Mononuclear cell (primary cell): ENCODE results near the gene KIF12. TPM values are rescaled to one million over a fixed set of nuclear protein-coding genes. Genes with fewer than 3 reads are reported as not detected.
"Not testable (repeated sequence)": the region's sequence is repeated elsewhere in the genome, so short reads cannot be mapped to it uniquely, and the experiment has no call there.

ENCODE experiments used
- H3K27me3 ChIP-seq: 2 replicates; pipeline ENCODE4 v1.6.0; 2011; ENCODE audit warnings: low read length, control low read depth; ENCODE audit not compliant: insufficient read depth
- H3K4me1 ChIP-seq: 2 replicates; pipeline ENCODE4 v1.5.1; 2011; ENCODE audit warnings: mild to moderate bottlenecking, low read length, control low read depth; ENCODE audit not compliant: insufficient read depth
- H3K4me3 ChIP-seq: 2 replicates; pipeline ENCODE4 v1.5.1; 2011; ENCODE audit warnings: mild to moderate bottlenecking, low read length, moderate library complexity
- H3K9me3 ChIP-seq: 2 replicates; pipeline ENCODE4 v1.5.1; 2011; ENCODE audit warnings: low read depth, mild to moderate bottlenecking, control low read depth, low read length
- total RNA-seq: library from RNA; depleted of rRNA; stranded (reverse); fragments of >200 nt; gene quantifications from one replicate; pipeline ENCODE4 v1.2.3, GENCODE V29; 2012

Gene KIF12
- total RNA-seq, 1 donor, result not detected

GRCh38 chr9:114086009-114086408, 13.1 kb downstream of the KIF12 start:
- Histone ChIP-seq H3K4me3 (no peak overlapping the region), H3K9me3 (no peaks in the 10 kb centered on the region), H3K27me3 (no peaks in the 10 kb centered on the region), H3K4me1 (no peaks in the 10 kb centered on the region)

GRCh38 chr9:114085387-114085789, 13.7 kb downstream of the KIF12 start:
- no peaks in the 10 kb centered on the region for H3K27me3 ChIP-seq
- H3K9me3 ChIP-seq, result no peaks in the 10 kb centered on the region
- H3K4me1 ChIP-seq, result no peaks in the 10 kb centered on the region
- H3K4me3 ChIP-seq, result no peak overlapping the region

GRCh38 chr9:114084282-114085073, 14.6 kb downstream of the KIF12 start:
- Histone ChIP-seq H3K4me1 (no peaks in the 10 kb centered on the region), H3K27me3 (no peaks in the 10 kb centered on the region), H3K9me3 (no peaks in the 10 kb centered on the region), H3K4me3 (no peak overlapping the region)

DNA sequence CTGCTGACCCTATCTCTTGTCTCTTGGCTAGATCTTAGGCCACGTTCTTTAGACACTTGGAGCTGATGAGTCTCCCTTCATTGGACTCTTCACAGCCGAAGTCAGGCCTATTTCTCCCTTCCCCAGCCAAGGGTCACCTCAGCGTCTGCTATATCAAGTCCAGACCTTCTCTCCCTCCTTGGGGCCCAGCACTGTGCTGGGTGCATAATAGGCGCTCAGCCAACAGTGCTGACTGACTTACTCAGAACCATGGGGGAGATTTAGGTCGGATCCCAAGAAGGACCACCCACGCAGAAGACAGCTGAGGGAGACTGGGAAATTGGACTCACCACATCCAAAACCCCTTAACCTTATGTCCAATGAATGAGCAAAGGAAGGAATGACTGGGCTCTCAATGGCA, 15.4 kb downstream of the KIF12 start:
- H3K27me3 ChIP-seq, result no peaks in the 10 kb centered on the region

DNA sequence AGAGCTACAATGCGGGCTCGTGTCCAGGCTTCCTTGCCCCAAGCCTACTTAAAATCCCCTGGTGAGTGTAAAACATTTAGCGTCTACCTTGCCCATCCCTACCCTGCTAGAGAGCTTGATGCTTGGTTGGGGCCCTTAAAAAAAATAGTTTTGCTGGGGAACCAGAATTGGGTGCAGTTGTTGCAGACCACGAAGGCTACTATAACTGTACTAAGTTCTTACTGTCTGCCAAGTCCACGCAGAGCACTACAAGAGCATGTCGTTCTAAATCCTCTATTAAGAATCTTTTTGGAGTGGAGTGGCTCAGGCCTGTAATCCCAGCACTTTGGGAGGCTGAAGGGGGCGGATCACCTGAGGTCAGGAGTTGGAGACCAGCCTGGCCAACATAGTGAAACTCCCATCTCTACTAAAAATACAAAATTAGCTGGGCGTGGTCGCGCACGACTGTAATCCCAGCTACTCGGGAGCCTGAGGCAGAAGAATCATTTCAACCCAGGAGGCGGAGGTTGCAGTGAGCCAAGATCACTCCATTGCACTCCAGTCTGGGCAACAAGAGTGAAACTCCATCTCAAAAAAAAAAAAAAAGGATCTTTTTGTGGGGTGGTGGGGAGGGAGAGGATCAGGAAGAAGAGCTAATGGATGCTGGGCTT, 16.2 kb downstream of the KIF12 start:
- H3K4me3 ChIP-seq, H3K9me3 ChIP-seq, H3K4me1 ChIP-seq, H3K27me3 ChIP-seq: not testable (repeated sequence)

More for the DNA sequence above, 15.4 kb downstream of the KIF12 start:
- Histone ChIP-seq H3K9me3 (no peaks in the 10 kb centered on the region), H3K4me3 (no peak overlapping the region), H3K4me1 (no peaks in the 10 kb centered on the region)

- H3K4me1 ChIP-seq, result no peaks in the 10 kb centered on the region
- no peaks in the 10 kb centered on the region for H3K9me3 ChIP-seq
- H3K27me3 ChIP-seq, result no peaks in the 10 kb centered on the region
- no peak overlapping the region for H3K4me3 ChIP-seq
These were observed 16.9 kb downstream of the KIF12 start for GRCh38 chr9:114082017-114082762.

DNA sequence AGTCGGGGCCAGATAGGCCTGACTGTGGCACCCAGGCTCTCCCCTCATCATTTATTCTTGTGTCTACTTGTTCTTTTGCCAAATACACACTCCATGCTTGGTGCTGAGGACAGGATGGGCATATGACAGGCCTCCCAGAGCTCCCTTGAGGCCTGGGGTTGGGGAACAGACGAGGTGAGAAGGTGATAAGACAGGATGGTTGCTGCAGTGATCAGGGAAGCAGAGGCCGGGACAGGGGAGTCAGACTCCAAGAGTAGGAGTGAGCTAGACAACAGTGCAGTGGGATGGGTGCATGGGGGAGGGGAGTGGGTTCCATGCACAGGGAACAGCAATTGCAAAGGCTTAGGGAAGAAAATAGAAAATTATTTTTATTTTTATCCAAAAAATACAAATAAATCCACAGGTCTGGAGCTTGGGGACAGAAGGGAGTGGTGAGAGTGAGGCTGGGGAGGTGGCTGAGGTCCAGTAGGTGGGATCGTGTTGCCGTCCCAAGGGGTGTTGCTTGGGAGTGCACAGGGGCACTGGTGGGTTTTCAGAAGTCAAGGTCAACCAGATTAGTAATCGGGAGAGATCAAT, 17.6 kb downstream of the KIF12 start:
- Histone ChIP-seq H3K4me1 (no peaks in the 10 kb centered on the region), H3K9me3 (no peaks in the 10 kb centered on the region), H3K4me3 (no peak overlapping the region), H3K27me3 (no peaks in the 10 kb centered on the region)

DNA sequence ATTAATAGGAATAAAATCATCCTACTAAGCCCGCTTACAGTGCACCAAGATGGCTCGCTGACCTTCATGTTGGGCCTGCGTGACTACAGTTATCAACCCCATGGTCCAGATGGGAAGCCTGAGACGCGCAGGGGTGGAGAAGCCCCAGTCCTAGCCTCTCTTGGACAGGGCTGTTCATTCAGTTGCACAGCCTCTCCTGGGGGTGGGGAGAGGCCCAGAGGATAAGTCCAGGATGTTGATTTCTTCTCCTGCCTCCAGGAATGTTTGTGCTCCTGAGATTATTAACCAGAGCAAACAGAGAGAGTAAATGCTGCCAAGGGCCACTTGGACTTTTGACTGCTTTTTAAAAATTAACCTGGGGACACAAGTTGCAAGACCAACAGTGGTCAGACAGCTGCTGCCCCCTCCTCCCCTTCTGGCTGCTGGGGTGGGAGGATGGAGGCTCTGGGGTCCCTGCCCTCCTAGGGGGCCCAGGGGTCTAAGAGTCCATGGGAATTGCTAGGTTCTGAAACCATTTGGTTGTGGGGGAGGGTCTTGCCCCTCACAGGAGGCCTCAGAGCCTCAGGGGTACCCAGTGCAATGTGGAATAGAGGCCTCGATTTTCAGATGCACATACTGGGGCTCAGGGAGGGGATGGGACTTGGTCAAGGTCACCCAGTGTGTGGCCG, 18.2 kb downstream of the KIF12 start:
- Histone ChIP-seq H3K27me3 (no peaks in the 10 kb centered on the region), H3K4me3 (no peak overlapping the region), H3K4me1 (no peaks in the 10 kb centered on the region), H3K9me3 (no peaks in the 10 kb centered on the region)

DNA sequence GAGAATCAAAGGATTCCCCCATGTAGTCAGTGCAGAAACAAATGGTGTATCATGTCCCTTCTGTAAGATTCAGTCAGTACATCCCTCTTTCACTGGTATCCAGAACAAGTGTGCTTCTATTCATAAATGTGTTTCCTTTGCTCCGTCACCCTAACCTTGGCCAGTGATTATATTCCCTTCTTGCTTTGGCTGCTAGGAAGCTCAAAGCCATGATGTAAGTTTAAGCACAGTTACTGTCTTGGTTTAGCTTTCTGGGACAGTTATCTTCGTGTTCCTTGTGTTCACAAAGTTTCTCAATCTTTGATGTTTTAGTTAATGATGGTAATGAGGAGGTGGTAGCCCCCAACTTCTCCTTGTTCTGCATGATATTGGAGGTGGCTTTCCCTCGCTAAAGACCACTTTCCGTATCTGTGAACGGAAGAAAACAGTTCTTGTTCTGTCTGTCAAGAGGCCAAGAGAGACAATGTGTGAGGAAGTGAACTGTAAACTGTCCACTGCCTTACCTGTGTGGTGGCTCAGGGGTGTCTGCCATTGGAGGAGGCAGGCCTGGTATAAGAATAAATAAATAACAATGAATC, 18.8 kb downstream of the KIF12 start:
- Histone ChIP-seq H3K4me3 (no peak overlapping the region), H3K9me3 (no peaks in the 10 kb centered on the region), H3K27me3 (no peaks in the 10 kb centered on the region), H3K4me1 (no peaks in the 10 kb centered on the region)

GRCh38 chr9:114078781-114079156, 20.3 kb downstream of the KIF12 start:
- no peak overlapping the region for H3K4me3 ChIP-seq
- H3K4me1 ChIP-seq, result no peaks in the 10 kb centered on the region
- H3K27me3 ChIP-seq, result no peaks in the 10 kb centered on the region
- H3K9me3 ChIP-seq, result no peaks in the 10 kb centered on the region

GRCh38 chr9:114078021-114078780, 20.9 kb downstream of the KIF12 start, which contains the start of gene AMBP:
TSS of gene AMBP (minus strand) at chr9:114078300. CDS start at chr9:114078209, 91 bp downstream.
- Histone ChIP-seq H3K27me3 (no peaks in the 10 kb centered on the region), H3K4me3 (no peak within 1 kb of the TSS), H3K9me3 (no peaks in the 10 kb centered on the region), H3K4me1 (no peaks in the 10 kb centered on the region)

GRCh38 chr9:114077162-114077837, 21.8 kb downstream of the KIF12 start:
- no peaks in the 10 kb centered on the region for H3K27me3 ChIP-seq
- no peaks in the 10 kb centered on the region for H3K9me3 ChIP-seq
- H3K4me3 ChIP-seq, result no peak overlapping the region
- H3K4me1 ChIP-seq, result no peaks in the 10 kb centered on the region
